MM.1S (cell line): ENCODE results near the gene TMEM62.

ENCODE experiments used
- CTCF ChIP-seq: fragments of 300-600 bp; sonication (generic); IDR thresholded peaks from 2 replicates; pipeline ENCODE4 v1.5.1; 2016; ENCODE audit warnings: antibody characterized with exemption, low read length, mixed read lengths
- EZH2phosphoT487 ChIP-seq: fragments of 300-600 bp; sonication (generic); IDR thresholded peaks from 2 replicates; pipeline ENCODE4 v1.6.1; 2018; ENCODE audit warnings: antibody characterized with exemption, low read length

- TF ChIP-seq CTCF (no peak), EZH2phosphoT487 (no peak)
Measured at GRCh38 chr15:43135351-43135750, 2.0 kb downstream of the TMEM62 start.
